ENCODE results near the gene IGSF3. TPM values are rescaled to one million over a fixed set of nuclear protein-coding genes. Genes with fewer than 3 reads are reported as not detected.
A peak's percentile ranks its signal among the peaks of the same experiment; 100 is the strongest.

The IGSF3 gene
- total and polyA plus RNA-seq, 10 of the 15 experiments (the other 5 are each of a cell fraction or from before 2014, with no cell fraction given), result 1.4 to 18.0 (median 9.6) TPM

- TF ChIP-seq NFIC (IDR thresholded peaks at IDR 0.05; ENCODE audit: low read depth, low read length), result peak; percentile 98
- TF ChIP-seq E4F1 (IDR thresholded peaks at IDR 0.05; ENCODE audit: borderline replicate concordance, partially characterized antibody), result no peak
- TF ChIP-seq ZNF207 (IDR thresholded peaks at IDR 0.05; ENCODE audit: borderline replicate concordance), result 0 out of 2 replicates have a peak, but pooled peaks have one; percentile 34
- TF ChIP-seq YBX1 (IDR thresholded peaks at IDR 0.05), result no peak
- peak; percentile 96 for TF ChIP-seq IKZF1 (conservative IDR thresholded peaks at IDR 0.05)
- TF ChIP-seq BCLAF1 (IDR thresholded peaks at IDR 0.05), result no peak
- peak; percentile 71 for TF ChIP-seq KLF5 (IDR thresholded peaks at IDR 0.05; ENCODE audit: partially characterized antibody)
- TF ChIP-seq, protein P1, sequence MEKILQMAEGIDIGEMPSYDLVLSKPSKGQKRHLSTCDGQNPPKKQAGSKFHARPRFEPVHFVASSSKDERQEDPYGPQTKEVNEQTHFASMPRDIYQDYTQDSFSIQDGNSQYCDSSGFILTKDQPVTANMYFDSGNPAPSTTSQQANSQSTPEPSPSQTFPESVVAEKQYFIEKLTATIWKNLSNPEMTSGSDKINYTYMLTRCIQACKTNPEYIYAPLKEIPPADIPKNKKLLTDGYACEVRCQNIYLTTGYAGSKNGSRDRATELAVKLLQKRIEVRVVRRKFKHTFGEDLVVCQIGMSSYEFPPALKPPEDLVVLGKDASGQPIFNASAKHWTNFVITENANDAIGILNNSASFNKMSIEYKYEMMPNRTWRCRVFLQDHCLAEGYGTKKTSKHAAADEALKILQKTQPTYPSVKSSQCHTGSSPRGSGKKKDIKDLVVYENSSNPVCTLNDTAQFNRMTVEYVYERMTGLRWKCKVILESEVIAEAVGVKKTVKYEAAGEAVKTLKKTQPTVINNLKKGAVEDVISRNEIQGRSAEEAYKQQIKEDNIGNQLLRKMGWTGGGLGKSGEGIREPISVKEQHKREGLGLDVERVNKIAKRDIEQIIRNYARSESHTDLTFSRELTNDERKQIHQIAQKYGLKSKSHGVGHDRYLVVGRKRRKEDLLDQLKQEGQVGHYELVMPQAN (conservative IDR thresholded peaks at IDR 0.05), result peak; percentile 50
- peak; percentile 93 for TF ChIP-seq RUNX3 (IDR thresholded peaks at IDR 0.05; ENCODE audit: low read length)
- TF ChIP-seq ZBED1 (IDR thresholded peaks at IDR 0.05; ENCODE audit: borderline replicate concordance), result peak; percentile 88; the same call in 1 of the 2 replicates
- TF ChIP-seq, protein P2, sequence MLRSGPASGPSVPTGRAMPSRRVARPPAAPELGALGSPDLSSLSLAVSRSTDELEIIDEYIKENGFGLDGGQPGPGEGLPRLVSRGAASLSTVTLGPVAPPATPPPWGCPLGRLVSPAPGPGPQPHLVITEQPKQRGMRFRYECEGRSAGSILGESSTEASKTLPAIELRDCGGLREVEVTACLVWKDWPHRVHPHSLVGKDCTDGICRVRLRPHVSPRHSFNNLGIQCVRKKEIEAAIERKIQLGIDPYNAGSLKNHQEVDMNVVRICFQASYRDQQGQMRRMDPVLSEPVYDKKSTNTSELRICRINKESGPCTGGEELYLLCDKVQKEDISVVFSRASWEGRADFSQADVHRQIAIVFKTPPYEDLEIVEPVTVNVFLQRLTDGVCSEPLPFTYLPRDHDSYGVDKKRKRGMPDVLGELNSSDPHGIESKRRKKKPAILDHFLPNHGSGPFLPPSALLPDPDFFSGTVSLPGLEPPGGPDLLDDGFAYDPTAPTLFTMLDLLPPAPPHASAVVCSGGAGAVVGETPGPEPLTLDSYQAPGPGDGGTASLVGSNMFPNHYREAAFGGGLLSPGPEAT (IDR thresholded peaks at IDR 0.05; ENCODE audit: low read depth), result peak; percentile 92
- TF ChIP-seq, protein P3, sequence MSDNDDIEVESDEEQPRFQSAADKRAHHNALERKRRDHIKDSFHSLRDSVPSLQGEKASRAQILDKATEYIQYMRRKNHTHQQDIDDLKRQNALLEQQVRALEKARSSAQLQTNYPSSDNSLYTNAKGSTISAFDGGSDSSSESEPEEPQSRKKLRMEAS (IDR thresholded peaks at IDR 0.05; ENCODE audit: low read depth, low read length), result 0 out of 2 replicates have a peak, but pooled peaks have one; percentile 59
- TF ChIP-seq SIX5 (IDR thresholded peaks at IDR 0.05; ENCODE audit: low read depth, low read length, severe bottlenecking), result no peak
- TF ChIP-seq, protein P4, sequence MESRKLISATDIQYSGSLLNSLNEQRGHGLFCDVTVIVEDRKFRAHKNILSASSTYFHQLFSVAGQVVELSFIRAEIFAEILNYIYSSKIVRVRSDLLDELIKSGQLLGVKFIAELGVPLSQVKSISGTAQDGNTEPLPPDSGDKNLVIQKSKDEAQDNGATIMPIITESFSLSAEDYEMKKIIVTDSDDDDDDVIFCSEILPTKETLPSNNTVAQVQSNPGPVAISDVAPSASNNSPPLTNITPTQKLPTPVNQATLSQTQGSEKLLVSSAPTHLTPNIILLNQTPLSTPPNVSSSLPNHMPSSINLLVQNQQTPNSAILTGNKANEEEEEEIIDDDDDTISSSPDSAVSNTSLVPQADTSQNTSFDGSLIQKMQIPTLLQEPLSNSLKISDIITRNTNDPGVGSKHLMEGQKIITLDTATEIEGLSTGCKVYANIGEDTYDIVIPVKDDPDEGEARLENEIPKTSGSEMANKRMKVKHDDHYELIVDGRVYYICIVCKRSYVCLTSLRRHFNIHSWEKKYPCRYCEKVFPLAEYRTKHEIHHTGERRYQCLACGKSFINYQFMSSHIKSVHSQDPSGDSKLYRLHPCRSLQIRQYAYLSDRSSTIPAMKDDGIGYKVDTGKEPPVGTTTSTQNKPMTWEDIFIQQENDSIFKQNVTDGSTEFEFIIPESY (IDR thresholded peaks at IDR 0.05), result no peak
- no peak for TF ChIP-seq SUZ12 (IDR thresholded peaks at IDR 0.05; ENCODE audit: unreplicated experiment)
- TF ChIP-seq NRF1 (conservative IDR thresholded peaks at IDR 0.05; ENCODE audit: low read depth, low read length), result no peak
Observed at GRCh38 chr1:116544588-116545358, 122.8 kb downstream of the IGSF3 start (continued).
